Endodermal cell (in vitro differentiated cells): ENCODE measurements around the gene OXCT1. TPM values are rescaled to one million over a fixed set of nuclear protein-coding genes. Genes with fewer than 3 reads are reported as not detected.

Experiments used
- DNase-seq: peaks from one replicate; pipeline ENCODE4 v3.0.0-alpha.2; 2017
- H3K27ac ChIP-seq: 2 replicates; pipeline ENCODE4 v1.5.1; 2013; ENCODE audit warnings: mild to moderate bottlenecking, low read depth, low read length, moderate library complexity
- H3K27me3 ChIP-seq: 2 replicates; pipeline ENCODE4 v1.6.1; 2013; ENCODE audit warnings: mild to moderate bottlenecking, low read length, moderate library complexity; ENCODE audit not compliant: insufficient read depth, control insufficient read depth, poor library complexity, severe bottlenecking
- H3K36me3 ChIP-seq: 2 replicates; pipeline ENCODE4 v1.7.0; 2013; ENCODE audit warnings: mild to moderate bottlenecking, low read length, moderate library complexity; ENCODE audit not compliant: control insufficient read depth, insufficient read depth
- H3K4me1 ChIP-seq: one replicate; pipeline ENCODE4 v1.7.0; 2013; ENCODE audit warnings: low read length; ENCODE audit not compliant: control insufficient read depth, insufficient read depth
- H3K4me3 ChIP-seq: 2 replicates; pipeline ENCODE4 v1.5.1; 2013; ENCODE audit warnings: mild to moderate bottlenecking, low read length, moderate library complexity
- H3K9ac ChIP-seq: 2 replicates; pipeline ENCODE4 v1.6.1; 2013; ENCODE audit warnings: mild to moderate bottlenecking, low read length, moderate library complexity; ENCODE audit not compliant: poor library complexity, severe bottlenecking; ENCODE audit errors: extremely low read depth
- H3K9me3 ChIP-seq: 2 replicates; pipeline ENCODE4 v1.6.1; 2013; ENCODE audit warnings: mild to moderate bottlenecking, low read length, moderate library complexity; ENCODE audit not compliant: control insufficient read depth
- H3K27ac Mint-ChIP-seq: 2 replicates; pipeline ENCODE4 v1.8.0; 2020; ENCODE audit warnings: mixed read lengths
- H3K27me3 Mint-ChIP-seq: 2 replicates; pipeline ENCODE4 v1.8.0; 2021; ENCODE audit warnings: mild to moderate bottlenecking, mixed read lengths; ENCODE audit not compliant: insufficient read depth
- H3K36me3 Mint-ChIP-seq: 2 replicates; pipeline ENCODE4 v1.8.0; 2020; ENCODE audit warnings: low read depth, mixed read lengths
- H3K4me1 Mint-ChIP-seq: 2 replicates; pipeline ENCODE4 v1.8.0; 2020; ENCODE audit warnings: mixed read lengths
- H3K4me3 Mint-ChIP-seq: 2 replicates; pipeline ENCODE4 v1.8.0; 2020; ENCODE audit warnings: mild to moderate bottlenecking, moderate library complexity, mixed read lengths
- H3K9me3 Mint-ChIP-seq: 2 replicates; pipeline ENCODE4 v1.8.0; 2020; ENCODE audit warnings: mild to moderate bottlenecking, mixed read lengths
- WGBS, 2 experiments: methylation state at CpG; one replicate each; pipeline versions ENCODE4 v1.1.5 to v1.1.7; 2013; ENCODE audit warnings: missing lambda C conversion rate in 2 of 2, mixed read lengths in 1 of 2; ENCODE audit not compliant: insufficient coverage in 1 of 2, insufficient read length in 1 of 2; 5-methylcytosine and 5-hydroxymethylcytosine counted together
- long read RNA-seq, 4 experiments: library from polyadenylated mRNA in 2 of 4; library from RNA in 1 of 4; library from capped mRNA in 1 of 4; stranded (forward) in 3 of 4; unstranded in 1 of 4; transcript quantifications; one replicate each; pipeline ENCODE4 v2.0.0, GENCODE V29; 2020 to 2021; ENCODE audit warnings: inconsistent platforms in 1 of 4
- polyA plus RNA-seq, 2 experiments: library from polyadenylated mRNA; stranded (reverse); fragments of 50-300 nt; gene quantifications; one replicate each; pipeline ENCODE4 v1.2.3, GENCODE V29; 2013
- total RNA-seq, 2 donors: library from RNA; stranded (reverse); fragmentation: NEBNext Ultra II Directional in 1 of 2; extraction: Animal tissue kit (Norgen Biotek cat#: 25700) in 1 of 2; gene quantifications; 2 replicates in 1 of 2; 3 replicates in 1 of 2; pipeline ENCODE4 v1.2.1, GENCODE V29; 2021
- TF ChIP-seq, protein P1 (sequence below): fragments of 200-600 bp; sonication (generic); conservative IDR thresholded peaks from 2 replicates; pipeline ENCODE4 v1.5.0; 2021; ENCODE audit warnings: antibody characterized with exemption, mild to moderate bottlenecking

The OXCT1 gene
- total RNA-seq = 10 to 100 TPM; 24.5 to 25.1 TPM
- 20.5 TPM for polyA plus RNA-seq (2013, experiment 1 of 2)
- 20.4 TPM for polyA plus RNA-seq (2013, experiment 2 of 2)
- long read RNA-seq, experiment 1, partial matches to known transcripts = 9 of 19 reads
- long read RNA-seq, experiment 1, other reads (novel, unspliced or antisense) = 7 of 19 reads
- long read RNA-seq, experiment 2, transcript OXCT1-201 (17 exons, 3,388 nt) = major isoform, 57 of 68 reads
- long read RNA-seq, experiment 2, partial matches to known transcripts = 6 of 68 reads
- long read RNA-seq, experiment 2, other reads (novel, unspliced or antisense) = 4 of 68 reads
- long read RNA-seq, experiment 3, transcript OXCT1-201 (17 exons, 3,388 nt) = major isoform, 182 of 223 reads
- long read RNA-seq, experiment 3, partial matches to known transcripts = 11 of 223 reads
- long read RNA-seq, experiment 3, other reads (novel, unspliced or antisense) = 30 of 223 reads
- long read RNA-seq, experiment 4, transcript OXCT1-201 (17 exons, 3,388 nt) = major isoform, 17 of 30 reads
- long read RNA-seq, experiment 4, partial matches to known transcripts = 7 of 30 reads
- long read RNA-seq, experiment 4, other reads (novel, unspliced or antisense) = 3 of 30 reads

DNA sequence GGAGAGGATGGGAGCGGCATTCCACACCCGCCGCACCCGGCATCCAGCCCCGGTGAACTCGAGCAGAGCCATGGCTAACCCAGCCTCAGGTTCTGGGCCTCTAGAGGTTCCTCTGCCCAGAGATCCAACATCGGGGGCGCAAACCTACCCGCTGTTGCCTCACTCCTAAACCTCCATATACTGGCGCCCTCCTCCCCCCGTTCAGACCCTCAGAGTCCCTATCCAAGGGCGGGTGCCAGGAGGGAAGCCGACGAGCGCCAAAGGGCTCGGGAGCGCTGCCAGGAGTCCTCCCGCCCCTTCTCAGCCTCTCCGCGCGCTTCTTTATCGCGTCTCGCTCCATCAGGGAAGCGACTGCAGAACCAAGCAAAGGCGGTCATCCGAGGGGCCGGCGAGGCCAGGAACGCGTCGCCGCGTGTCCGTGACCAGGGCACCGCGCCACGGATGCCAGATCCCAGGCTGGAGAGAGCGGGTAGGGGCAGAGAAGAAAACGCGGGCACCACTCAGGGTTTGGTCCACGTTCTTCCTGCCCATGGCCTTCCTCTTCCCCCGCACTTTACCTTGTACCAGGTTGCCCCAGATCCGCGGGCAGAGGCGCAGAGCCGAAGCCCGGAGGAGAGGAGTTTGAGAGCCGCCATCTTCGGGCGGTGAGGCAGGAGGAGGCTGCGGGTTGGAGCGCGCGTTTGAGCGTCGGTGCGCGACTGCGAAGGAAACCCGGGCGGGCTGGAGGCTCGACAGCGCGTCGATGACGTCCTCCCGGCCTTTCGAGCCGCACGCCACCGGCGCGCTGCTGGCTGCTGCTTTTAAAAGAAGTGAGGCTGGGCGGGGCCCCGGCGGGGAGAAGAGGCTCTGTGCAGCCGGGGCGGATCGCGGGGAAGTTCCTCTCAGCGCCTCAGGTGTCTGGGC is at the start of gene OXCT1:
TSS of gene OXCT1 (minus strand) at position 702 of the 903 bp plus-strand sequence. CDS start at position 635, 67 bp downstream.
- DNase-seq = peak; percentile 92
- Histone ChIP-seq H3K9ac (peak within 1 kb of the TSS; percentile 61), H3K4me1 (no peaks in the 10 kb centered on the region), H3K27ac (peak within 1 kb of the TSS; percentile 59), H3K36me3 (no peaks in the 10 kb centered on the region), H3K4me3 (peak within 1 kb of the TSS; percentile 91), H3K27me3 (peaks cover 23% of the 10 kb centered on the region), H3K9me3 (peaks cover 12% of the 10 kb centered on the region)
- Mint-ChIP-seq H3K4me1 (no peaks in the 10 kb centered on the region), H3K27ac (peak within 1 kb of the TSS; percentile 72), H3K9me3 (peaks cover 5% of the 10 kb centered on the region), H3K36me3 (no peaks in the 10 kb centered on the region), H3K27me3 (peaks cover 27% of the 10 kb centered on the region), H3K4me3 (peak within 1 kb of the TSS; percentile 76)
- TF ChIP-seq, protein P1, sequence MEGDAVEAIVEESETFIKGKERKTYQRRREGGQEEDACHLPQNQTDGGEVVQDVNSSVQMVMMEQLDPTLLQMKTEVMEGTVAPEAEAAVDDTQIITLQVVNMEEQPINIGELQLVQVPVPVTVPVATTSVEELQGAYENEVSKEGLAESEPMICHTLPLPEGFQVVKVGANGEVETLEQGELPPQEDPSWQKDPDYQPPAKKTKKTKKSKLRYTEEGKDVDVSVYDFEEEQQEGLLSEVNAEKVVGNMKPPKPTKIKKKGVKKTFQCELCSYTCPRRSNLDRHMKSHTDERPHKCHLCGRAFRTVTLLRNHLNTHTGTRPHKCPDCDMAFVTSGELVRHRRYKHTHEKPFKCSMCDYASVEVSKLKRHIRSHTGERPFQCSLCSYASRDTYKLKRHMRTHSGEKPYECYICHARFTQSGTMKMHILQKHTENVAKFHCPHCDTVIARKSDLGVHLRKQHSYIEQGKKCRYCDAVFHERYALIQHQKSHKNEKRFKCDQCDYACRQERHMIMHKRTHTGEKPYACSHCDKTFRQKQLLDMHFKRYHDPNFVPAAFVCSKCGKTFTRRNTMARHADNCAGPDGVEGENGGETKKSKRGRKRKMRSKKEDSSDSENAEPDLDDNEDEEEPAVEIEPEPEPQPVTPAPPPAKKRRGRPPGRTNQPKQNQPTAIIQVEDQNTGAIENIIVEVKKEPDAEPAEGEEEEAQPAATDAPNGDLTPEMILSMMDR = no peak
- WGBS, 2 experiments = 0 to 1% methylated on average over 28 to 82 of the region's 82 CpGs

DNA sequence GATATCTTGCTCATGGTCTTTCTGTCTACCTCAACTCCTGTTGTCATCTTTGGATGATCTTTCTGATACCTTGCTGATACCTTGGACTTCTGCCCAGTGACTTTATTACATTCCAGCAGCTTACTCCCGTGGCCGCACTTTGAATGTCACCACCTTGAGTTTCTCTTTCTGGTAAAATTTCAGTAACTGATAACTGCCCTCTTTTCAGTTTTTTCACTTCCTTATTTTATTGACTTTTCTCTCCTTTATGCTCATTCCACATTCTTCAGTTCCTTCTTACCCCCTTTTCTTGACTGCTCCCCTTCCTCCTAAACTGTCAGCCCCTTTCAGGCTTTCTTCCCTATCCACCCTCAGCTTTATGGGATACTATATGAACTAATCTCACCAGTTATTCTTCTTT is 47.9 kb upstream of the OXCT1 start:
- no peak for DNase-seq
- H3K36me3 Mint-ChIP-seq = peaks cover 63% of the 10 kb centered on the region
- Histone ChIP-seq H3K4me3 (no peak overlapping the region), H3K27me3 (no peaks in the 10 kb centered on the region), H3K9me3 (no peaks in the 10 kb centered on the region), H3K9ac (no peak overlapping the region), H3K27ac (no peak overlapping the region), H3K4me1 (no peaks in the 10 kb centered on the region), H3K36me3 (peaks cover 90% of the 10 kb centered on the region)
- no peaks in the 10 kb centered on the region for H3K27me3 Mint-ChIP-seq
- no peak overlapping the region for H3K4me3 Mint-ChIP-seq
- H3K9me3 Mint-ChIP-seq = no peaks in the 10 kb centered on the region
- TF ChIP-seq, protein P1 = no peak
- no peaks in the 10 kb centered on the region for H3K4me1 Mint-ChIP-seq
- no peak overlapping the region for H3K27ac Mint-ChIP-seq
- WGBS, 2 experiments = 93 to 97% methylated on average over 2 of the region's 2 CpGs

DNA sequence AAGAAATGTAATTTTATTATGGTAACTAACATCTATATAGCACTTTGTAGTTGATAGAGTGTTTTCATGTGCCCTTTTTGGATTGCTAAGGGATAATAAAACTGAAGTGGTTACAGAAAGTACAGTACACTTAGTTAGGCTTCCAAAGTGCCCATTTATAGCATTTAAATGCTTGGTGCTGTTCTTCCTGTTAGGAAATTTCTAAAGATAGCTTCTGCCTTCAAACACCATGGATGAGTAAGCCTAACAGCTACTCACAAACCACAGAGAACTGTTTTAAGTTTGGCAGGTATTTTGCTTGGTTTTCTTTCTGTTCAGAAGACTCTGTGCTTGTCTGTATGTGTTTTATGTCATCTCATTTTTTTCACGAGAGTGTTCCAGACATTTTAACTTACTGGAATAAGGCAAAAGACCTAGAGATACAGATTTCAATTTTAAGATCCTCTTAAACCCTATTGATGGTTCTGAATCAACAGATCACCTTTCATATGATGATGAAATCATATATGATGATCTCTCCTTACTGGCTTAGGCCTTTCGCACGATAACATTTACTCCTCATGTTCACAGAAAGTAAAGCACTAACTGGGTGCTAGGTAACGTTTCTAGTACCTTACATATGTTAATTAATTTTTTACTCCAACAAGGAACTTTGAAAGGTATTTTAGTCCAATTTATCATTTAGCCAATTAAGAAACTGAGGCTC is 38.3 kb upstream of the OXCT1 start:
- 83 to 98% methylated on average over 1 to 4 of the region's 4 CpGs for WGBS, 2 experiments
- H3K4me3 ChIP-seq = no peak overlapping the region
- Mint-ChIP-seq H3K4me1 (peaks cover 7% of the 10 kb centered on the region), H3K9me3 (no peaks in the 10 kb centered on the region), H3K36me3 (peaks cover 52% of the 10 kb centered on the region), H3K27me3 (no peaks in the 10 kb centered on the region), H3K27ac (no peak overlapping the region), H3K4me3 (no peak overlapping the region)
- no peaks in the 10 kb centered on the region for H3K9me3 ChIP-seq
- DNase-seq = no peak
- no peak overlapping the region for H3K27ac ChIP-seq
- TF ChIP-seq, protein P1 = no peak
- peaks cover 72% of the 10 kb centered on the region for H3K36me3 ChIP-seq
- no peaks in the 10 kb centered on the region for H3K27me3 ChIP-seq
- H3K4me1 ChIP-seq = no peaks in the 10 kb centered on the region
- H3K9ac ChIP-seq = no peak overlapping the region
